DMS 273 (cell line): ENCODE results near the gene ASTE1.
A peak's percentile ranks its signal among the peaks of the same experiment; 100 is the strongest.
"Not testable (repeated sequence)": the region's sequence is repeated elsewhere in the genome, so short reads cannot be mapped to it uniquely, and the experiment has no call there.

ENCODE experiments used
- DNase-seq: peaks from one replicate; lab custom pipeline; 2025; ENCODE audit not compliant: unreplicated experiment; lab: John Stamatoyannopoulos, UW

ASTE1 gene, protein sequence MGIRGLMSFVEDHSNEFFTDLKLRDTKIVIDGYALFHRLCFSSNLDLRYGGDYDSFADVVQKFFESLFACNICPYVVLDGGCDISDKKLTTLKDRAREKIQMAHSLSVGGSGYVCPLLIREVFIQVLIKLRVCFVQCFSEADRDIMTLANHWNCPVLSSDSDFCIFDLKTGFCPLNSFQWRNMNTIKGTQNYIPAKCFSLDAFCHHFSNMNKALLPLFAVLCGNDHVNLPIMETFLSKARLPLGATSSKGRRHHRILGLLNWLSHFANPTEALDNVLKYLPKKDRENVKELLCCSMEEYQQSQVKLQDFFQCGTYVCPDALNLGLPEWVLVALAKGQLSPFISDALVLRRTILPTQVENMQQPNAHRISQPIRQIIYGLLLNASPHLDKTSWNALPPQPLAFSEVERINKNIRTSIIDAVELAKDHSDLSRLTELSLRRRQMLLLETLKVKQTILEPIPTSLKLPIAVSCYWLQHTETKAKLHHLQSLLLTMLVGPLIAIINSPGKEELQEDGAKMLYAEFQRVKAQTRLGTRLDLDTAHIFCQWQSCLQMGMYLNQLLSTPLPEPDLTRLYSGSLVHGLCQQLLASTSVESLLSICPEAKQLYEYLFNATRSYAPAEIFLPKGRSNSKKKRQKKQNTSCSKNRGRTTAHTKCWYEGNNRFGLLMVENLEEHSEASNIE

GRCh38 chr3:131026321-131027151 lies at the start of gene ASTE1, which contains the start of gene NEK11:
Gene ASTE1 (minus strand): TSS chr3:131026825. CDS start chr3:131025306, 1,519 bp downstream.
Gene NEK11 (plus strand): TSS chr3:131026877. CDS start chr3:131029709, 2,832 bp downstream.
- DNase-seq: peak; percentile 95

DNA sequence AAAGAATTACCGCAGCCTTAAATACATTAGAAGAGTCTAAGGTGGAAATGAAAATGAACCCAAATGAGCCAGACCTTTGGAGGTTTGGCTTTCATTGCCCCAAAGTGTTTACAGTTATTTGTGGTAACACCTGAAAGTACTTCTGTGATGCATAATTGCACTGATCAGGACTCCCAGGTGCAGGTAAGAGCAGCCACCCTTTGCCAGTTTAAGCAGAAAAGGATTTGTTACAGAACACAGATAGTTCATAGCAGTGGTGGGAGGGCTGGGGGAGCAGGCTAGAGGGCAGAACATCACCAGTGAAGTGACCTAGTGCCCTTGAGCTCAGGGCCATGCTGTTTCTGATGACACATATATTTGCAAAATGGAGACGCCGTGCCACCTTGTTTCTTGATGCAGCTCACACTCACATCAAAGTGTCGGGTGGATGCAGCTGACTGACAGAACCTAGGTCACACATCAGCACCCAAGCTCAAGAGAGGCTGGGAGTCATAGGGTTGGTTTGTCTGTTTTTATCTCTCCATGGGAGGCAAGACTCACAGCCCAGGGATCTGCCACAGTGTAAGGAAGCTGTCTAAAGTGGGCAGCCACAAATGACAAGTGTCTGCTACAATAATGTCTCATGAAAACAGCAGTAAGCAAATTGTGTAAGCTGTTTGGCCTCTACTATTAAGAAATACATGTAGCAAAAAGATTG lies 49.2 kb upstream of the ASTE1 start:
- no peak for DNase-seq

- no peak for DNase-seq
Measured at GRCh38 chr3:131072845-131073244, 46.2 kb upstream of the ASTE1 start.

- no peak for DNase-seq
Measured at GRCh38 chr3:131072099-131072559, 45.5 kb upstream of the ASTE1 start.

DNA sequence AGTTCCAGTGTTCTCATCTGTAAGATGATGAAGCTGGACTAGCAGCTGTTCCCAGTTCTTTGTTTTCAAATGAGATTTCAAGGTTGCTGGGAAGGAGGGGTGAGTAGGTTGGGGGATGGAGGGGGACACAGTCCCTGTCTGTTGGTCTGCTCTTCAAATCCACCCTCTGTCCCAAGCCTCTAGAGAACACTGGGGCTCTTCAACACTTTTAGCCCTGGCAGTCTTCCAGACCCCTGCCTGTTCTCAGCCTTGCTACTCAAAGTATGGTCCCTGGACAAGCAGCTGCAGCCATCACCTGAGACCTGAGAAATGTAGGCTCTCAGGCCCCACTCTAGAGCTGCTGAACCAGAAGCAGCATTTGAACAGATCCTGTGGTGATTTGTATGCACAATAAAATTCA lies 41.4 kb upstream of the ASTE1 start:
- DNase-seq: peak; percentile 10

DNA sequence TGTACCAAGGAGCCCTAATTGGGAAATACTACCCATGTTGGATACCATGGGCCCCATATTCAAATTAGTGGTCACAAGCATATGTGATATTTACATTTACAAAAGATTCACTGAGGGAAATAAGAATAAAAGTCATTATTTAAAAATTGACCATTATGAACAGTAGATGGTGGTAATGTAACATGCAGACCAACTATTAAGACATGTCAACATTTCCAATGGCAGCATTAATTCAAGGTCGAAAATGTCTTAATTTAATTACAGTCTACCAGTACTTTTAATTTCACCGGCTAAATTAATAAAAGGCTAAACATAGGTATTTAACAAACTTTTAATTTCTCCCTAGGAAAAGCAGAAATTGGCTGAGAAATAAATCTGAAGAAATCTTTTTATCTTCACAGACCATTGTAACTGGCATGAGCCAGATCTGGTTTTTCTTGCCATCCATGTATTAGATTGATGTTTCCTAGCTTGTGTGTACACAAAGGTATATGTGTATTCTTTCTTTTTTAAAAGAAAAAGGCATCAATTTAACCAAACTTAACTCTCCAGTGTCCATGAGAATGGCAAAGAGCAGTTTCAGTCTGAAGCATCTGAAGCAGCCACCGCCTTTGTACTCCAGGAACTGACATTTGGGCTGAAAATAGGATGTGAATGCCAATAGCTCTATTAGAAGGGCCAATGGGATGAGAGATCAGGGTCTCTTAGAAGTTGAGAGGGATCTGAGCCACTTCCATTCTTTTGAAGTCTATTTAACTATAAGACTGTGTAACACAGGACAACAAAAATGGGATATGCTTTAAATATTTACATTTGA lies 26.6 kb upstream of the ASTE1 start:
- DNase-seq: peak; percentile 38

- no peak for DNase-seq
Measured at GRCh38 chr3:131050001-131050400, 23.4 kb upstream of the ASTE1 start.

DNA sequence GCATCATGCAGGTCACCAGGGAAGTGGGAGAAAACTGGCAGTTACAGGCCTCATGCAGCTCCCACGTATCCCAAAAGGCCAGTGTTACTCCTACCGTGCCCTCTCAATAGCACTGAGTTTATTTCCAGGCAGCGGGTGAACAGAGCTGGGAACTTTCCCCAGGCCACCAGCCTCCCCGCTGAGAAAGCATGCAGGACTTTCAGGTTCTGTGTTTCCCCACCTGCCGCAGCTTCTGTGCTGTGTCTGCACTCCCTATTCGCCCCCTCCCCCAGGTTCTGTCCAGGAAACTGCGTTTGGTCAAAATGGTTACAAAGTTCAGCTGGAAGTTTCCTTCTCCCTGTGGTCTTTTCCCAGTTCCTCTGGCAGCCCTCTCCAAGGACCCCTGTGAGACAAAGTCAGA lies 21.4 kb upstream of the ASTE1 start:
- DNase-seq: no peak

DNA sequence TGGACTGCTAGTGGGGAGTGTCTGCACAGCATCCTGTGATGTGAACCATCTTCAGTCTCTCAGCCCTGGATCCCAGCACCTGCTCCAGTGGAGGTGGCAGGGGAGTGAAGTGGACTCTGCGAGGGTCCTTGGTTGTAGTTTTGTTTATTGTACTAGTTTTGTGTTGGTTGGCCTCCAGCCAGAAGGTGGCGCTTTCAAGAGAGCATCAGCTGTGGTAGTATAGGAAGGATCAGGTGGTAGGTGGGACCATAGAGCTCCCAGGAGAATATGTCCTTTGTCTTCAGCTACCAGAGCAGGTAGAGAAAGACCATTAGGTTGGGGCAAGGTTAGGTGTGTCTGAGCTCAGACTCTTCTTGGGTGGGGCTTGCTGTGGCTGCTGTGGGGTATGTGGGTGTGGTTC lies 21.0 kb upstream of the ASTE1 start:
- peak; percentile 11 for DNase-seq

- DNase-seq: not testable (repeated sequence)
Measured at GRCh38 chr3:131042271-131042985, 15.8 kb upstream of the ASTE1 start.

DNA sequence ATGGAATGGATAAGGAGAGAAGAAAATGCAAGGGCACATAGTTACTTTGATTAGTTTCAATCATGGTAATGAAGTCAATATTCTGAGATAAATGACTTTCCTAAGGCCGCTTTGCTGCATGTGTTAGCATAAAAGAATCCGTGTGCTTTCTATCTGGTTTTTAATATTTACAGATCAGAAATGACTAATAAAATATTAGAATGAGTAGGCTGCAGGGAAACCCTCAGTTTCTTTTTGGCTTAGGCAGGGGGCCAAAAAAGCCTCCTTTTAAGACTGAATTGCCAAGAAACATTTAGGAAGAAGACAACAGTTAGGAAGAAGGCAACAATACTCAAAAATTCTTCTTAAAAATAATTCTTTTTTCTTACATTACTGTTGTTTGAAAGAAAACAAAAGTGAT lies 11.7 kb upstream of the ASTE1 start:
- no peak for DNase-seq

GRCh38 chr3:131036986-131037385 lies 10.4 kb upstream of the ASTE1 start:
- DNase-seq: no peak

GRCh38 chr3:131036200-131036816 lies 9.7 kb upstream of the ASTE1 start:
- no peak for DNase-seq

DNA sequence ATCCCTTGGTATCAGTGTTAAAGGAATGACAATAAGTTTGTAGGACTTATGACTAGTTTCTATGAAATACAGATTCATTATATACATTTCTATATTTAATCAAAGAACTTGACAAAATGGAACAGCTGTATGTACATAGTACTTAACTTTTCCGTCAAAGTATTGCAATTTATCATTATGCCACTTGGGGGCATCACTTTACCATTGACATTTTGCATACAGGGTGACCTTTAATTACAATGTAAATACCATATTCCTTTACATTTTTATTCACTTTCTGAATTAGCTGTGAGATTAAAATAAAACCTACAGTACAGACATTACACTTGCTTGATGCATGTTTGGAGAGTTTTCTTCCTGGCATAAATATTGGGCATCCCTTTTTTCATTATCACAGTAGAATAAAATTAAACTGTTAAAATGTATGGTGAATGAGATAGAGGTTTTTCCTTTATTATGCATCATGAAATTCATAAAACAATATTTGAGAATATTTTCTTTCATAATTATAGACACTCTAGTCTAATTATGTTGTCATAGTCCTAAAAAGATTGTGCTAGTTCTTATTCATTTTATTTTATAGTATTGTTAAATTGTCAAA lies 7.0 kb upstream of the ASTE1 start:
- peak; percentile 84 for DNase-seq

- DNase-seq: no peak
Measured at GRCh38 chr3:131031660-131032059, 5.0 kb upstream of the ASTE1 start.

- no peak for DNase-seq
Measured at GRCh38 chr3:131028844-131029243, 2.2 kb upstream of the ASTE1 start.

DNA sequence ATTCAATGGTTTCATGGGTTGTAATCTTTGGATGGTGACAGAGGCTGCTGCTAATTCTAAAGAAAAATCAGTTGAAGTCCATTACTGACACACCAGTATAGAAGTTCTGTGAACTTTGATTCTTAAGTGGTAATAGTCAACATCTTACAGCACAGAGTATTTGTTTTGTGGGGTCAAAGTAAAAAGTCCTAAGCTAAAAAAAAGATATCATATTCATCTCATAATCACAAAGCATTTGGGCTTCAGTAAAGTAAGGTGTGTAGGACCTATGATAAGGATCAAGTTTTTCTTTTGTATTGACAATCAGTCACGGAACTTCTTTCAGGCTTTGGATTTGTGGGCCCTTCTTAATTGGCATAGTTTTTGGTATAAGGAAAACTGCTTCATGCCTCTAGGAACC lies 1.1 kb downstream of the ASTE1 start:
- no peak for DNase-seq

DNA sequence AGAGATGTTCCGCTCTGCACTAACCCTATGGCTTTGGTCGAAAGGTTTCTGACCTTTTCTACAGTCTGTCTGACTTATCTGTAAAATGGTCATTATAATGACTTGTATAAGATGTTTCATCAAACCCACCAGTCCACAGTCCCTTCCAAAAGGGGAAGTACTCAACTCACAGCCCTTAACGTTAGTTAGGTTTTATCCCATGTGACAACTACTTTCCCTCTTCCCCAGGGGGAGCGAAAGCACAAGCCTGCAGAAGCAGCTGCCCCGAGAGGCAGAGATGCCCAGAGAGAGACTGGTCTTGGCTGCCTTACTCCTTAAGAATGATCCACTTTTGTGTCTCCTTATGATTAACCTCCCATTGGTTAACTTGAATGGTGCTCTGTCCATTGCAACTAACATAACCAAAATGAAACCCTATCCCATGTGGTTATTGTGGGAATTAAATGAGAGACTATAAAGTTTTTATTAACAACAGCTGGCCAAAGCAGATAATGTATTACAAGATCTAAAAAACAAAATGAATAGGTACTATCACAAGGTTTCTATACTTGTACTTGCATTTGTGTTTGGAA lies 6.4 kb downstream of the ASTE1 start:
- no peak for DNase-seq
